Bronchial epithelial cell (primary cell): ENCODE measurements around the gene DNAI2. TPM values are rescaled to one million over a fixed set of nuclear protein-coding genes. Genes with fewer than 3 reads are reported as not detected.

Source experiments
- DNase-seq: peaks from one replicate; pipeline ENCODE4 v3.0.0-alpha.2; 2010; ENCODE audit warnings: low read depth
- FAIRE-seq: peaks from 2 replicates; lab custom pipeline; 2011; peaks lifted over from hg19 to GRCh38; lab: Jason Lieb, UNC
- H3K27me3 ChIP-seq: 2 replicates; pipeline ENCODE4 v1.5.1; 2011; ENCODE audit warnings: low read length; ENCODE audit not compliant: control insufficient read depth, insufficient read depth
- H3K36me3 ChIP-seq: 2 replicates; pipeline ENCODE4 v1.5.1; 2011; ENCODE audit warnings: low read length; ENCODE audit not compliant: control insufficient read depth, insufficient read depth
- H3K4me3 ChIP-seq: 2 replicates; pipeline ENCODE4 v1.5.1; 2011; ENCODE audit warnings: mild to moderate bottlenecking, low read depth, low read length, control low read depth
- total RNA-seq: library from RNA; depleted of rRNA; stranded (reverse); fragments of >200 nt; gene quantifications from 2 replicates; pipeline ENCODE4 v1.2.1, GENCODE V29; 2014
- TF ChIP-seq, protein P1 (sequence below): IDR thresholded peaks from 2 replicates; pipeline ENCODE4 v1.5.1; 2011; ENCODE audit warnings: mild to moderate bottlenecking, moderate library complexity, low read length, control low read depth, inconsistent platforms; ENCODE audit not compliant: insufficient read depth, severe bottlenecking

Gene DNAI2
- total RNA-seq, 1 donor from 2014 or later: not detected

DNA sequence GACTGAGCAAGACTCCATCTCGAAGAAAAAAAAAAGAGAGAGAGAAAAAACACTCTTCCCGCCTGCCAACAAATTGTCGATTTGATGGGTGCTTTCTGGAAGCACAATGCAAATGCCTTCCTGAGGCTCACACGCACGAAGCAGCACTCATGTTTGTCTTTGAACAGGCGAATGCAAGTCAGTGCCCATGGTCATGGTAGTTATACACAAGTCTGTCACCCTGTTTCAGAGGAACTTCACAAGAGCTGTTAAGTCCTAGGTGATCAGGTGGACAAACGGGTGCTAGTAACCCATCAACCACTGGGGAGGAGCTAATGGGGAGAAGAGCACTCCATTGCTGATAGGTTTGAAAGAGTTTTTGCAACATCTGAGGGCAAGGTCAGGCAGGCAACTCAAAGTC is 6.5 kb upstream of the DNAI2 start:
- DNase-seq: no peak
- no peak for FAIRE-seq
- Histone ChIP-seq H3K27me3 (peaks cover 7% of the 10 kb centered on the region), H3K36me3 (no peaks in the 10 kb centered on the region), H3K4me3 (no peak overlapping the region)
- TF ChIP-seq, protein P1, sequence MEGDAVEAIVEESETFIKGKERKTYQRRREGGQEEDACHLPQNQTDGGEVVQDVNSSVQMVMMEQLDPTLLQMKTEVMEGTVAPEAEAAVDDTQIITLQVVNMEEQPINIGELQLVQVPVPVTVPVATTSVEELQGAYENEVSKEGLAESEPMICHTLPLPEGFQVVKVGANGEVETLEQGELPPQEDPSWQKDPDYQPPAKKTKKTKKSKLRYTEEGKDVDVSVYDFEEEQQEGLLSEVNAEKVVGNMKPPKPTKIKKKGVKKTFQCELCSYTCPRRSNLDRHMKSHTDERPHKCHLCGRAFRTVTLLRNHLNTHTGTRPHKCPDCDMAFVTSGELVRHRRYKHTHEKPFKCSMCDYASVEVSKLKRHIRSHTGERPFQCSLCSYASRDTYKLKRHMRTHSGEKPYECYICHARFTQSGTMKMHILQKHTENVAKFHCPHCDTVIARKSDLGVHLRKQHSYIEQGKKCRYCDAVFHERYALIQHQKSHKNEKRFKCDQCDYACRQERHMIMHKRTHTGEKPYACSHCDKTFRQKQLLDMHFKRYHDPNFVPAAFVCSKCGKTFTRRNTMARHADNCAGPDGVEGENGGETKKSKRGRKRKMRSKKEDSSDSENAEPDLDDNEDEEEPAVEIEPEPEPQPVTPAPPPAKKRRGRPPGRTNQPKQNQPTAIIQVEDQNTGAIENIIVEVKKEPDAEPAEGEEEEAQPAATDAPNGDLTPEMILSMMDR: no peak

DNA sequence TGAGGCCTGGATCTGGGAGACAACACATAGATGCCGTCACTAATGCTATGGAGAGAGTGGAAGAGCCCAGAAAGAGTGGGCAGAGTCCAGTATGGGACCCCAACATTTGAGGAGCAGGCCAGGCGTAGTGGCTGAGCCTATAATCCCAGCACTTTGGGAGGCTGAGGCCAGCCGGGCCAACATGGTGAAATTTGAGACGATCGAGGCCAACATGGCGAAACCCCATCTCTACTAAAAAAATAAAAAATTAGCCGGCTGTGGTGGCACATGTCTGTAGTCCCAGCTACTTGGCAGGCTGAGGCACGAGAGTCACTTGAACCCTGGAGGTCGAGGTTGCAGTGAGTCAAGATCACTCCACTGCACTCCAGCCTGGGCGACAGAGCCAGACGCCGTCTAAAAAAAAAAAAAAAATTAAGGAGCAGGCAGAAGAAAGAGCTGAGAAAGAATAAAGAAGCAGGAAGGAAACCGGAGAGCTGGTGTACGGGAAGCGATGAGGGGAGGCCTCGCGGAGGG is 6.0 kb upstream of the DNAI2 start:
- Histone ChIP-seq H3K4me3 (no peak overlapping the region), H3K27me3 (peaks cover 7% of the 10 kb centered on the region), H3K36me3 (no peaks in the 10 kb centered on the region)
- no peak for DNase-seq
- TF ChIP-seq, protein P1: no peak
- FAIRE-seq: no peak

DNA sequence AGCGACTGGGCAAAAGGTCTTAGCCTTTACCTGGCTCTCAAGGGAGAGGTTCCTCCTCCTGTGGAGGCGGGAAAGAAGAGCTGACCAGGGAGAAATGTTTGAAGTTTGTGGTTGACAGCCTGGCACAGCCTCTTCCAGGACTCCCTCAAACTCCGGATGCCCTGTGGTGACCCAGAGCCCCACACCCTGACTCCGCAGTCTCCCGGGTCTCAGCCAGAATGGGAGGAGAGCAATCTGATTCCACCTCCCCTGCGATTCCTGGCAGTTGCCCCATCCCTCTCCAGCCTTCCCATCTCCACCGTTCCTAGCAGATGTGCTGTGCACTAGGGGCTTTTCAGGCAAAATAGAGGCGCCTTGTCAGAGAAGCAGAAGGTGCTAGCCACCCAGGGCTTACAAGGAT is 5.5 kb upstream of the DNAI2 start:
- Histone ChIP-seq H3K36me3 (no peaks in the 10 kb centered on the region), H3K4me3 (no peak overlapping the region), H3K27me3 (peaks cover 7% of the 10 kb centered on the region)
- DNase-seq (no peak), FAIRE-seq (no peak)
- TF ChIP-seq, protein P1: no peak

DNA sequence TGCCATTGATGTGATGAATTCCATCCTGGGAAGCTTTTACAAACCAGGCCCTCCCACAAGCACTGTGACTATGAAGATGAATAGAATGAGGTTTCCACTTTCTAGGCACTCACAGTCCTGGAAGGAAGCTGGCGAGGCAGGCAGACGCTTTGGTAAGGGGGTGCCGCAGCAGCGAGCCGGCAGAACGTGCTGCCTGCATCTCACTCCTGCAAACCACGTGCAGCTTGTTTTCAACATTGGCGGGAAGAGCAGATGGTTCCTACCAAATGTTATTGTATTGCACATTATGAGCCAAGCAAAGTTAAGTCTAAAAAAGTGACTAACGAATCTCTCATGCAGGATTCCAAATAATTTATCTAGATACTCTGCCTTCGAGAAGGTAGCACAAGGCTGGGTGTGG is 3.7 kb upstream of the DNAI2 start:
- Histone ChIP-seq H3K27me3 (peaks cover 20% of the 10 kb centered on the region), H3K36me3 (no peaks in the 10 kb centered on the region), H3K4me3 (no peak overlapping the region)
- TF ChIP-seq, protein P1: no peak
- DNase-seq (no peak), FAIRE-seq (no peak)

DNA sequence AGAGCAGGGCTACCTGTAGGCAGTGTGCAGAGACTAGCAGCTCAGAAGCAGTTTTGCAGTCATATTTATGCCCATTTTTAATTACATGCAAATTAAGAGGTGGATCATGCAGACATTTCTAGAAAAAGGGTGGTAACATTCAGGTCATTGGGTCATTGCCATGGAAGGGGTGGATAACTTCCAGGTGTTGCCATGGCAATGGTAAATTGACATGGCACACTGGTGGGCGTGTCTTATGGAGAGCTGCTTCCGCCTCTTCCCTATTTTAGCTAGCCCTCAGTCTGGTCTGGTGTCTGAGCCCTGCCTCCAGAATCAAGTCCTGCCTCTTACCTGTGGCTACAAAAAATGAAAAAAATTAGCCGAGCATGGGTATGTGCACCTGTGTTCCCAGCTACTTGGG is 2.8 kb upstream of the DNAI2 start:
- TF ChIP-seq, protein P1: no peak
- no peaks in the 10 kb centered on the region for H3K36me3 ChIP-seq
- FAIRE-seq (no peak), DNase-seq (no peak)
- no peak overlapping the region for H3K4me3 ChIP-seq
- H3K27me3 ChIP-seq: peaks cover 22% of the 10 kb centered on the region

DNA sequence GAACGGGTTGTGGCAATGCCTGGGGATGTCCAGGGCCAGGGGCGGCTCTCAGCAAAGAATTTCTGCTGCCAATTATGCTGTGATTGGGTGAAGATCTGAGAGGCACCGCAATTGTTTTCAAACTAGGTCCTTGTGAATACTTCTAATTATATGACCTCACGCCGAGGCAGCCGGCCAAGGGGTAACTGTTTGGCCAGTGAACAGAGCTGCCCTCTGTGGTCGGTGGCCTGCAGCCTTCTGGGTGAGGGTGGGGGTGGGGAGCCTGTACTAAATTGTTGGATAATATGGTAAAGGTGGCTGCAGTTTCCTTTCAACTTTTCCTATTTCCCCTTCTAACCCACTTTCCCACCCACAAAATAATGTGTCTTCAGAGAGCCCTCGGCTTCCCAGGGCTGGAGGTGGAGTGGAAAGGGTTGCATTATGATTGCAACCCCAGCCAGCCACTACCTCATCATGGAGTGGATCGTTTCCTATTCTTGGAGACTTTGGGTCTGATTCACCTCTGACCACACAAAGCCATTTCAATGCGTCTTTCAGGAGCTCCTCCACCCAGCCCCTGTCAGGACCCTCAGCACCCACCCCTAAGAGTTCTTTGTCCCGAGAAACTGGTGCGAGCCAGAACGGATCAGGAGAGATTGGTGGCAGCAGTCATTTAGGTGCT is 2.0 kb upstream of the DNAI2 start:
- peaks cover 22% of the 10 kb centered on the region for H3K27me3 ChIP-seq
- no peak overlapping the region for H3K4me3 ChIP-seq
- TF ChIP-seq, protein P1: no peak
- DNase-seq (no peak), FAIRE-seq (no peak)
- no peaks in the 10 kb centered on the region for H3K36me3 ChIP-seq
